VCaP (cell line): ENCODE measurements around the gene DUSP16.

Experiments
- H3K27ac ChIP-seq: fragments of 450-650 bp; 2 replicates; pipeline ENCODE4 v1.5.1; 2017
- CTCF ChIP-seq: fragments of 450-650 bp; conservative IDR thresholded peaks from 2 replicates; pipeline ENCODE4 v1.5.1; 2017; ENCODE audit warnings: mild to moderate bottlenecking, moderate library complexity

Gene DUSP16

GRCh38 chr12:12511021-12511783 is 51.5 kb downstream of the DUSP16 start:
- TF ChIP-seq CTCF = no peak
- H3K27ac ChIP-seq = no peak overlapping the region

- TF ChIP-seq CTCF = no peak
- no peak overlapping the region for H3K27ac ChIP-seq
Observed at GRCh38 chr12:12510551-12510950, 52.1 kb downstream of the DUSP16 start.

GRCh38 chr12:12510141-12510540 is 52.5 kb downstream of the DUSP16 start:
- no peak for TF ChIP-seq CTCF
- H3K27ac ChIP-seq = no peak overlapping the region

GRCh38 chr12:12508612-12509011 is 54.1 kb downstream of the DUSP16 start:
- no peak overlapping the region for H3K27ac ChIP-seq
- no peak for TF ChIP-seq CTCF

- no peak for TF ChIP-seq CTCF
- H3K27ac ChIP-seq = no peak overlapping the region
Observed at GRCh38 chr12:12507121-12507520, 55.5 kb downstream of the DUSP16 start.

GRCh38 chr12:12506496-12506890 is 56.2 kb downstream of the DUSP16 start:
- no peak for TF ChIP-seq CTCF
- H3K27ac ChIP-seq = no peak overlapping the region

- peak overlapping the region; percentile 19 for H3K27ac ChIP-seq
- TF ChIP-seq CTCF = no peak
Observed at GRCh38 chr12:12505544-12506495, 56.8 kb downstream of the DUSP16 start.
